SU-DHL-6 (cell line): ENCODE results near the gene NEURL4.

ENCODE experiments used
- CTCF ChIP-seq: fragments of 200-600 bp; sonication (generic); IDR thresholded peaks from one replicate; pipeline ENCODE4 v1.5.1; 2017; ENCODE audit warnings: antibody characterized with exemption, mild to moderate bottlenecking, low read length, moderate library complexity; ENCODE audit not compliant: insufficient read depth, poor library complexity, severe bottlenecking
- EZH2phosphoT487 ChIP-seq: fragments of 200-600 bp; sonication (generic), shearing (Covaris generic); conservative IDR thresholded peaks from 2 replicates; pipeline ENCODE4 v1.6.1; 2018; ENCODE audit warnings: mild to moderate bottlenecking, antibody characterized with exemption, low read length, moderate library complexity, mixed read lengths

- TF ChIP-seq CTCF (no peak), EZH2phosphoT487 (no peak)
Measured at GRCh38 chr17:7354262-7354843, 25.2 kb upstream of the NEURL4 start.
